ENCODE measurements around the gene PRDX1.

Gene PRDX1

GRCh38 chr1:45521413-45522323, at the start of gene PRDX1:
TSS of gene PRDX1 (minus strand) at chr1:45521884. CDS start at chr1:45519043, 2,841 bp downstream.
- peak; percentile 94 for DNase-seq (ENCODE audit: low read depth)

- no peak for DNase-seq (ENCODE audit: low read depth)
These were observed 48.9 kb upstream of the PRDX1 start for GRCh38 chr1:45570631-45571030.

- peak; percentile 41 for DNase-seq (ENCODE audit: low read depth)
These were observed 48.4 kb upstream of the PRDX1 start for GRCh38 chr1:45569962-45570581.

DNA sequence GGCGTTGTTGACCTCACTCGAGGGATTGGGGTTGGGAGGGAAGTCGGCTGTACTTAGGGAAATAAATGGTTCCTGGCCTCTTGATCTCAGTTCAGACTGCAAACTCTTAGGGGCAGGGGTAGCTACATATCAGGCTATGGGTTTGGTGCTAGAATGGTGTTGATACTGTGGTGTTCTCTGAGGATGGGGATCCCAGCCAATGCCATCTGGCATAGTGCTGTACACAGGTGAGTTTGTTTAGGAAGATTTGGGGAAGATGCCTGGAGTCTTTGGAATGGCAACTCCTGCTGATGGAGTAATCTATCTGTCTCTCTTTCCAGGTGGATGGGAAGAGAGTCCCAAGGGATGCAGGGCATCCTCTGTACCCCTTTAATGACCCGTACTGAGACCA, 47.9 kb upstream of the PRDX1 start:
- no peak for DNase-seq (ENCODE audit: low read depth)

DNA sequence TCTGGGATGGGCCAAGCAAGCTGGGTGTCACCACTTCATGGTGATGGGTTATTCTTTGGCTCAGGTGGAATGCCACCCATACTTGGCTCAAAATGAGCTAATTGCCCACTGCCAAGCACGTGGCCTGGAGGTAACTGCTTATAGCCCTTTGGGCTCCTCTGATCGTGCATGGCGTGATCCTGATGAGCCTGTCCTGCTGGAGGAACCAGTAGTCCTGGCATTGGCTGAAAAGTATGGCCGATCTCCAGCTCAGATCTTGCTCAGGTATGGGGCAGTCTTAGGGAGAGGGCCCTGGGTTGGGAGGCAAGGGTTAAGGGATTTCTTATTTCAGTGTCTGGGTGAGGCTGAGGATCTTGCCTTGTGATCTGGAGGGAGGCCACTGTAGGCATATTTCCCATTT, 46.7 kb upstream of the PRDX1 start:
- DNase-seq (ENCODE audit: low read depth): no peak

- DNase-seq (ENCODE audit: low read depth): no peak
These were observed 46.2 kb upstream of the PRDX1 start for GRCh38 chr1:45567911-45568310.

- no peak for DNase-seq (ENCODE audit: low read depth)
These were observed 45.0 kb upstream of the PRDX1 start for GRCh38 chr1:45566722-45567121.

GRCh38 chr1:45563843-45564242, 42.2 kb upstream of the PRDX1 start:
- no peak for DNase-seq (ENCODE audit: low read depth)

DNA sequence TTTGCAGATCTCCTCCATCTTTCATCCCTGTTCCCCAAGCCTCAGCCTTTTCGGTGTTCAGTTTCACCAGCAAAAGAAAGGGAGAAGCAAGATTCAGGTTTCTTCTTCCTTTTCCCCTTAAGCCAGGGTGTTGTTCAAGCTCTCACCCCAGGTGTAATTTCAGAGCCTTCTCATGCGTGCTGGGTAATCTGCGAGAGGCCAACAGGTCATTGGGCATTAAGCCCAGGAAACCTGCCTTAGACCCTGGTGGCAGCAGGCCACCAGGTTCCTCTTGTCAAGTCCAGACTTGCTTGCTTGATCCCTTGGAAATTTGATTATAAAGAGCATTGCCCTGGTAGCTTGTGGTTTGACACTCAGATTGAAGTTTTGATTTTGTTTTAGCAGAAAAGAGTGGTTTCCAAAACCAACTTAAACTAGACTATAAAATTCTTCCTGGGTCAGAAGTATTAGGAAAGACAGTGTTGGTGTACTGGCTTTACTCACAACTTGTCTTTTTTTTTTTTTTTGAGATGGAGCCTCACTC, 35.8 kb upstream of the PRDX1 start:
- DNase-seq (ENCODE audit: low read depth): no peak

GRCh38 chr1:45554198-45554597, 32.5 kb upstream of the PRDX1 start:
- no peak for DNase-seq (ENCODE audit: low read depth)

- DNase-seq (ENCODE audit: low read depth): no peak
These were observed 30.6 kb upstream of the PRDX1 start for GRCh38 chr1:45552331-45552730.

DNA sequence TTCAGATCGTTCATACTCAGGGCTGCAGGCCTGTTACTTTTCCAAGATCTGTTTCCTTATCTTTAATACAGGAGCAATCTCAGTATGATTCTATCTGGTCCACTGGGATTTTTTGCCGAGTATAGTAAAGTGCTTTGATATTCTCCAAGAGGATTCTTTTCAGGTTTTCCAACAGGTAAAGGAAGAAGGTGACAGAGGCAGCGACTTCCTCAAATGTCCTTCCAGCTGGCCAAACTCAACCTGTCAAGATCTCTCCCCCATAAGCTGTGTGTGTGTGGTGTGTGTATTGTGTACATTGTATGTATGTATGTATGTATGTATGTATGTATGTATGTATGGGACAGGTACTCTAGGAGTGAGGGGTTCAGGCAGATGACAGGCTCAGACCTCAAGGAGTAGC, 30.0 kb upstream of the PRDX1 start:
- no peak for DNase-seq (ENCODE audit: low read depth)

- peak; percentile 77 for DNase-seq (ENCODE audit: low read depth)
These were observed 29.0 kb upstream of the PRDX1 start, which contains the start of gene AKR1A1 for GRCh38 chr1:45550401-45551351. TSS of gene AKR1A1 (plus strand) at chr1:45550826. CDS start at chr1:45561795, 10,969 bp downstream.

DNA sequence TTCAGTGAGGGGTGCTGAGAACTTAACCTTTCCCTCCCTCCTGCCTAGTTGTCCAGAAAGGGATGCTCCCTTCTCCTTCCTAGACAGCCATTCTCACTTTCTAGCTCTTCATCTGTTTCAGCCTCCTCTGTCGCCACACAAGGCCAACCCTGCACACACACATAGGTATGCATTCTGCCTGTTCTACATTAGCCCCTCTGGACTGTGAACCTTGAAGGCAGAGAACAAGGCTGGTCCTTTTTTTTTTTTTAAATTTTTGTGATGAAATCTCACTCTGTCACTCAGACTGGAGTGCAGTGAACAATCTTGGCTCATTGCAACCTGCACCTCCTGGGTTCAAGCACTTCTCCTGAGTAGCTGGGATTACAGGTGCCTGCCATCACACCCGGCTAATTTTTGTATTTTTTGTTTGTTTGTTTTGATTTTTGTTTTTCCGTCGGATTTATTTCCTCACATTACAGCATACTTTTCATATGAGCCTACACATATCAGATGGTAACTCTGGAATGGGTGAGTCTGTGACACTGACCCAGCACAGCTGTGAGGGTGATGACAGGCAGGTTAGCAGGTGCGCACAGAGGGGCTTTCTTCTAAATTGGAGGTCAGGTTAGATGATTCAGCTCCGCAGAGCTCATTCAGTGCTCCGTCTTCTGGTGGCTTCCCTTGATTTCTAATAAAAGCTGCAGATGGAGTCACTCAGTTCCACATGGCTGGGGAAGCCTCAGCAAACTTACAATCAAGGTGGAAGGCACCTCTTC, 24.0 kb upstream of the PRDX1 start:
- no peak for DNase-seq (ENCODE audit: low read depth)

GRCh38 chr1:45545019-45545493, 23.4 kb upstream of the PRDX1 start:
- DNase-seq (ENCODE audit: low read depth): no peak

DNA sequence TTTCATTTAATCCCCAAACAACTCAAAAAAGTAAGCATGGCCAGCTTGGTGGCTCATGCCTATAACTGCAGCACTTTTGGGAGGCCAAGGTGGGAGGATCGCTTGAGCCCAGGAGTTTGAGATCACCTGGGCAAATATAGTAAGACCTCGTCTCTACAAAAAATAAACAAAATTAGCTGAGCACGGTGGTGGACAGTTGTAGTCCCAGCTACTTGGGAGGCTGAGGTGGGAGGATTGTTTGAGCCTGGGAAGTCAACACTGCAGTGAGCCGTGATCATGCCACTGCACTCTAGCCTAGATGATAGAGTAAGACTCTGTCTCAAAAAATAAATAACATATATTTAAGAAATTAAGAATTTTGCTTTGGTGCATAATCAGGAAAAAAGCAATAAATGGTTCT, 22.8 kb upstream of the PRDX1 start:
- DNase-seq (ENCODE audit: low read depth): no peak

DNA sequence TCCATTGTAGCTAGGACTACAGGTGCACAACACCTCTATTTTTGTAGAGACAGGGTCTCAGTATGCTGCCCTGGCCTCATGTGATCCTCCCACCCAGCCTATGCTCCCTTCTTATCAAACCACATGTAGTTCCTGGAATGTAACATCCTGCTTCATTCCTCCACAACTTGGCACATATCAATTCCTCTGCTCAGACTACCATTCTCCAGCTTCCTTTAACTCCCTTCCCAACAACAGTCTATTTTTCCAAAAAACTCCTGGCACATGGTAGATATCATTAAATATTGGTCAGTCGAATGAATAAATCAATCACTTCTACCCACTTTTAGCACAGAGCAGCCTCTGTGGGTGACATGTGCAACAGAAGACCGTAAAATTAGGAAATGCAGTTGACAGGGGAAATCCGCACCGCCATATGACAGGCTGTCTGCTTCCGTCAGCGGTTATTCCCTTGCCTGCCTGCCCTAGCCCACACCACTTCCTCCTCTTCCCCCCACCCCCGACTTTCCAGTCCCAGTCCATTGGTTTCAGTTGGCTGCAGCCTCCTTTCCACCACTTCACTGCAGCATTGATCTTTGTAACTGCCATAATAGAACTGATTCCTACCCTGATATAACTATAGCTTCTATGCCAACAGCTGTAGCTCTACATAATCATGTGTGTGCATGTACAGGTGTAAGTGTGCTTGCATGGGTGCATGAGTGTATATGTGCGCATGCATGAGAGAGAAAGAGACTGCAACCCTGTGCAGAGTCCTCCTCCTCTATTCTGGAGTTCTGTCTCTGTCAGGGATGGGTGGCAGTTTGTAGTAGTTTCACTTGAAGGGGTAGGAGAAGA, 22.1 kb upstream of the PRDX1 start:
- peak; percentile 35 for DNase-seq (ENCODE audit: low read depth)

- no peak for DNase-seq (ENCODE audit: low read depth)
These were observed 20.9 kb upstream of the PRDX1 start for GRCh38 chr1:45542591-45542990.

- no peak for DNase-seq (ENCODE audit: low read depth)
These were observed 19.5 kb upstream of the PRDX1 start for GRCh38 chr1:45541193-45541592.

GRCh38 chr1:45536886-45537285, 15.2 kb upstream of the PRDX1 start:
- no peak for DNase-seq (ENCODE audit: low read depth)

All from stimulated activated CD8-positive, alpha-beta memory T cell treated with anti-CD3 and anti-CD28 coated beads, Interleukin-7, amount 100 ng/mL, for 24 hours (primary cell).